Thyroid gland (tissue), 4 donors: ENCODE measurements around the gene PTPRG.

Experiments used
- POLR2A ChIP-seq, 2 donors: fragments of 450-650 bp; IDR thresholded peaks; one replicate each; pipeline ENCODE4 v1.6.1; 2017; ENCODE audit warnings: antibody characterized with exemption in 2 of 2, mild to moderate bottlenecking in 2 of 2, moderate library complexity in 1 of 2
- TF ChIP-seq, protein P1 (sequence below), 6 experiments: fragments of 200-600 bp in 3 of 6; fragments of 450-650 bp in 3 of 6; sonication (generic) in 3 of 6; IDR thresholded peaks; one replicate each; pipeline ENCODE4 v1.5.1; 2016 to 2019; ENCODE audit warnings: antibody characterized with exemption in 6 of 6, mild to moderate bottlenecking in 2 of 6, inconsistent platforms in 1 of 6, moderate library complexity in 1 of 6

GRCh38 chr3:61928039-61928438 is 366.7 kb downstream of the PTPRG start:
- TF ChIP-seq, protein P1, sequence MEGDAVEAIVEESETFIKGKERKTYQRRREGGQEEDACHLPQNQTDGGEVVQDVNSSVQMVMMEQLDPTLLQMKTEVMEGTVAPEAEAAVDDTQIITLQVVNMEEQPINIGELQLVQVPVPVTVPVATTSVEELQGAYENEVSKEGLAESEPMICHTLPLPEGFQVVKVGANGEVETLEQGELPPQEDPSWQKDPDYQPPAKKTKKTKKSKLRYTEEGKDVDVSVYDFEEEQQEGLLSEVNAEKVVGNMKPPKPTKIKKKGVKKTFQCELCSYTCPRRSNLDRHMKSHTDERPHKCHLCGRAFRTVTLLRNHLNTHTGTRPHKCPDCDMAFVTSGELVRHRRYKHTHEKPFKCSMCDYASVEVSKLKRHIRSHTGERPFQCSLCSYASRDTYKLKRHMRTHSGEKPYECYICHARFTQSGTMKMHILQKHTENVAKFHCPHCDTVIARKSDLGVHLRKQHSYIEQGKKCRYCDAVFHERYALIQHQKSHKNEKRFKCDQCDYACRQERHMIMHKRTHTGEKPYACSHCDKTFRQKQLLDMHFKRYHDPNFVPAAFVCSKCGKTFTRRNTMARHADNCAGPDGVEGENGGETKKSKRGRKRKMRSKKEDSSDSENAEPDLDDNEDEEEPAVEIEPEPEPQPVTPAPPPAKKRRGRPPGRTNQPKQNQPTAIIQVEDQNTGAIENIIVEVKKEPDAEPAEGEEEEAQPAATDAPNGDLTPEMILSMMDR (IDR thresholded peaks at IDR 0.05) = no peak
- TF ChIP-seq POLR2A (IDR thresholded peaks at IDR 0.05) = no peak
